ENCODE data around the gene GATA5.

- TF ChIP-seq CTCF (IDR thresholded peaks at IDR 0.05; ENCODE audit: insufficient read depth, low read length) (no peak), POLR2AphosphoS5 (IDR thresholded peaks at IDR 0.05; ENCODE audit: low read depth) (no peak), GABPA (IDR thresholded peaks at IDR 0.05; ENCODE audit: low read depth) (no peak)
Measured at GRCh38 chr20:62451970-62452369, 23.8 kb downstream of the GATA5 start.
